Loucy (cell line): Measurements from ENCODE around the gene ZNF471.

ENCODE experiments used
- EZH2phosphoT487 ChIP-seq: fragments of 200-600 bp; IDR thresholded peaks from 2 replicates; pipeline ENCODE4 v1.6.1; 2018; ENCODE audit warnings: antibody characterized with exemption, mild to moderate bottlenecking, moderate library complexity, borderline replicate concordance
- TF ChIP-seq, protein P1 (sequence below): fragments of 200-600 bp; sonication (generic); conservative IDR thresholded peaks from 2 replicates; pipeline ENCODE4 v1.5.1; 2014; ENCODE audit warnings: mild to moderate bottlenecking, antibody characterized with exemption, low read length

DNA sequence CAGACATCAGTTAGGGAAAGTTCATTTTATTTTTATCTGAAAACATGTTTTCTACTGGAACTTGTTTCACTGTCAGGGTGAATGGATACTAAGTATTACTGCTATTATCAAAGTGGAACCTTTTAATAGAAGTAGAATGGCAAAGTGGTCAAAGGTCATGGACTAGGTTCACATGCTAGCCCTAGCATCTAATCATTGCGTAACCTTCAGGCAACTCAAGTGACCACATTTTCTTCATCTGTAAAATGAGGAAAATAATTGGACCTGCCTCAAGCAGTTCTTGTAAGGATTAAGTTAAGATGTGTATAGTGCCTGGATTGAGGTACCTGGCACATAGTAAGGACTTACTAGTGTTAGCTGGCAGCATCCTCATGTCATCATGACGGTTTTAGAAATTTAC lies 36.1 kb downstream of the ZNF471 start:
- TF ChIP-seq, protein P1, sequence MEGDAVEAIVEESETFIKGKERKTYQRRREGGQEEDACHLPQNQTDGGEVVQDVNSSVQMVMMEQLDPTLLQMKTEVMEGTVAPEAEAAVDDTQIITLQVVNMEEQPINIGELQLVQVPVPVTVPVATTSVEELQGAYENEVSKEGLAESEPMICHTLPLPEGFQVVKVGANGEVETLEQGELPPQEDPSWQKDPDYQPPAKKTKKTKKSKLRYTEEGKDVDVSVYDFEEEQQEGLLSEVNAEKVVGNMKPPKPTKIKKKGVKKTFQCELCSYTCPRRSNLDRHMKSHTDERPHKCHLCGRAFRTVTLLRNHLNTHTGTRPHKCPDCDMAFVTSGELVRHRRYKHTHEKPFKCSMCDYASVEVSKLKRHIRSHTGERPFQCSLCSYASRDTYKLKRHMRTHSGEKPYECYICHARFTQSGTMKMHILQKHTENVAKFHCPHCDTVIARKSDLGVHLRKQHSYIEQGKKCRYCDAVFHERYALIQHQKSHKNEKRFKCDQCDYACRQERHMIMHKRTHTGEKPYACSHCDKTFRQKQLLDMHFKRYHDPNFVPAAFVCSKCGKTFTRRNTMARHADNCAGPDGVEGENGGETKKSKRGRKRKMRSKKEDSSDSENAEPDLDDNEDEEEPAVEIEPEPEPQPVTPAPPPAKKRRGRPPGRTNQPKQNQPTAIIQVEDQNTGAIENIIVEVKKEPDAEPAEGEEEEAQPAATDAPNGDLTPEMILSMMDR: no peak
- TF ChIP-seq EZH2phosphoT487: no peak
